ENCODE measurements around the gene ODAM.
"Not testable (repeated sequence)": the region's sequence is repeated elsewhere in the genome, so short reads cannot be mapped to it uniquely, and the experiment has no call there.

Gene ODAM, protein sequence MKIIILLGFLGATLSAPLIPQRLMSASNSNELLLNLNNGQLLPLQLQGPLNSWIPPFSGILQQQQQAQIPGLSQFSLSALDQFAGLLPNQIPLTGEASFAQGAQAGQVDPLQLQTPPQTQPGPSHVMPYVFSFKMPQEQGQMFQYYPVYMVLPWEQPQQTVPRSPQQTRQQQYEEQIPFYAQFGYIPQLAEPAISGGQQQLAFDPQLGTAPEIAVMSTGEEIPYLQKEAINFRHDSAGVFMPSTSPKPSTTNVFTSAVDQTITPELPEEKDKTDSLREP
- 0 to 0.06 (median 0) reads per million in 18 experiments for total RNA-seq

DNA sequence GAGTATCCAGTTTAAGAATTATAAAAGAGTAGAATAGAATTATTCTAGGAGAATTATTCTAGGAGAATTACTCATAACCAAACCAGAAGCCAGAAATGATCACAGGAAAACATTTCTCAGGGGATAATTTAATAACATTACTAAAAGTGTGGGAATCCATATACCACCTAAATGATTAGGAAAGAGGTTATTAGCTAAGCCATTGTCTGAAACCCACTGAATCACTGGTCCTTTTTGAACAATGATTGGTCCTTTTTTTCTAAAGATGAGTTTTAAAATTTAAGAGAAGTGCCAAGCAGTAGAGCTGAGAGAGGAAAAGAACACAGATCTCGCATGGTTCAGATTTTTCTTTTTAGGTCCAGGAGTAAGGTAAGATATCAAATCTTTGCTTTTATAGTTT, at the start of gene ODAM:
Gene ODAM, plus strand, starts transcription at position 301 of the 400 bp plus-strand sequence. CDS start 819 bp downstream, outside the sequence.
- no peak for DNase-seq

DNA sequence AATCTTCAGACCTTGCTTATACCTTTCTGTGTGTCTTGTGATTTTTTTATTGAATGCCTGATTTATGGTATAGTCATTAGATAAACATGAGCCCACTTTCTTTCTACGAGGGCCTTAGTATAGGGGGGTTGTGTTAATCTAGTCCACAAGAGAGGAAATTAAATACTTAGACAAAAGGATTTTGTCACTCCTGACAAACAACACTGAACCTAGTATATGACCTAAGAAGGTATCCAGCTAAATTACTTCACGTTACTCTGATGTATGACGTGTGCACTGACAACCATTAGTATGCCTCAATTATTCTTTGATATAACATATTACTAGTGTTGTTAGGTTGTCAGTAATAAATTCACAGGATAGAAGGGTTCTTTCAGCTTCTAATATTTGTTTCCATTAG, 44.3 kb upstream of the ODAM start:
- DNase-seq = no peak

DNA sequence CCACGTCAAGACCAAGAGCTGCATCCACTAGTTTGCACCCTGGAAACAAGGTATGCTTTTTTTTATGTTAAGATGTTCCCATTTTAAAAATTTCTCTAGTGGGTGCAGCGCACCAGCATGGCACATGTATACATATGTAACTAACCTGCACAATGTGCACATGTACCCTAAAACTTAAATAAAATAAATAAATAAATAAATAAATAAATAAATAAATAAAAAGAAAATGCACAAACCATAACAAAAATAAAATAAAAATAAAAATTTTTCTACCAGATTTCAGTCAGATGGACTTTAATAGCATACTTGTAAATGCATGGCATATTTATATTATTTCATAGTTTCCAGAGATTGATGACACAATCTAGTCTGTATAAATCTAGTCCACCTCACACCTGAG, 43.4 kb upstream of the ODAM start:
- no peak for DNase-seq

DNA sequence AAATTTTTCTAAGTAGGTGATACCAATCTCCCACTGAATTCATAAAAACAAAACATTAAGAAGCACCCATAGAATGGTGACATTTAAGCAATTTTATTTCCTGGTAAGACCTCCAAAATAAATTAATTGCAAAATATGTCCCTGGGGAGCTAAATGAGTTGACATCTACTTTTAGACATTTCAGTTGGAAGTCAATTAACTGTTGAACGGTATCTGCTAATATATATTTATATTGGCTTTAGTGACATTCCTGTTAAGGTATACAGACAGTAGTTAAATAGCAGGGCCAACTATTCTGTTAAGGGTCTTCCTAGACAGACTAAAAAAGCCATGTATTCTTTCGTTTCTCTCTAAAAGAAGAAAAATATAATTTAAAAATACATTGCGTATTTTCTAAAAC, 41.6 kb upstream of the ODAM start, which contains the start of gene PRR27:
Gene PRR27, plus strand, starts transcription at position 301 of the 400 bp plus-strand sequence. CDS start 139 bp downstream, outside the sequence.
- no peak for DNase-seq

DNA sequence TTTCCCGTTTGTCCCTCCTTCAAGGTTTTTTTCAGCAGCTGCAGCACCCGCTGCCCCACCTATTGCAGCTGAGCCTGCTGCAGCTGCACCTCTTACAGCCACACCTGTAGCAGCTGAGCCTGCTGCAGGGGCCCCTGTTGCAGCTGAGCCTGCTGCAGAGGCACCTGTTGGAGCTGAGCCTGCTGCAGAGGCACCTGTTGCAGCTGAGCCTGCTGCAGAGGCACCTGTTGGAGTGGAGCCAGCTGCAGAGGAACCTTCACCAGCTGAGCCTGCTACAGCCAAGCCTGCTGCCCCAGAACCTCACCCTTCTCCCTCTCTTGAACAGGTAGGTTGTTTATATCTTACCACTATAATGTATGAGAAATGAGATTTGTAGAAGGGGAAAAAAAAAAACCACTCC, 36.9 kb upstream of the ODAM start:
- no peak for DNase-seq

DNA sequence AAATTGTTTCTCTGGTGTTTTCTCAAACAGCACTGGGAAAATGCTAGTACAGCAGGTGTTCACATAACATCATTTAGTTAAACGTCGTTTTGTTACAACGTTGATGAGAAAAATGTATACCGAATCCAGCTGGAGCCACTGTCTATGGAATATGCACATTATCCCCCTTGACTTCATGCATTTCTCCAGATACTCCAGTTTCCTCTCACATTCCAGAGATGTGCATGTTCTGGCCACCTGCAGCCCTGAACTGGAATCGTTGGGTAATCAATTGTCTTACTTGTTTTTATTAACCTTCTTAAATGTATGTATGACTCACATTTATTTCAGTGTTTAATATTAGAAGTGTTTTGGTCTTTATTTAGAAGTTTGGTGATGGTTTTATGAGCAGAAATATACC, 18.4 kb upstream of the ODAM start:
- no peak for DNase-seq

DNA sequence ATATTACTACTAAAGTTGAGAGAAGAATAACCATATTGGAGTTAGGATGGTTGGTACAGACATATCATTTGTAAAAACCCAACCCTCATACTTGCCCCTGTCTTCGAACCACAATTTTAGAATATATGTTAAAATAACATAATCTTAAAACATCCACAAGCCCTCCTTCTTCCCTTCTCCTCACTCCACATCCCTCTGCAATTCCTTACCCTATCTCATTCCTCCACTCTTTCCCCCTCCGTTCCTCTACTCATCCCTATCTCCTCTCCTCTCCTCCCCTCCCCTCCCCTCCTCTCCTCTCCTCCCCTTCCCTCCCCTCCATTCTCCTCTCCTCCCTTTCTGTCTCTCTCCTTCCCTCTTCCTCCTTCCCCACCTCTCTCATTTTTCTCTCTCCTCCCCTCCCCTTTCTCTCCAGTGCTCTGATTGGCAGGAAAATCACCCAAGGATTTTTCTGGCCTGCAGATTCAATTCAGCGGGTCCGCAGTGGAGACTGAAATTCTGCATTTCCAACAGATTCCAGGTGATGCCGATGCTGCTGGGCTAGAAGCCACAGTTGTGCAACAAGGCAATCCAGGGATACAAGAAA, 17.4 kb upstream of the ODAM start:
- DNase-seq = no peak

DNA sequence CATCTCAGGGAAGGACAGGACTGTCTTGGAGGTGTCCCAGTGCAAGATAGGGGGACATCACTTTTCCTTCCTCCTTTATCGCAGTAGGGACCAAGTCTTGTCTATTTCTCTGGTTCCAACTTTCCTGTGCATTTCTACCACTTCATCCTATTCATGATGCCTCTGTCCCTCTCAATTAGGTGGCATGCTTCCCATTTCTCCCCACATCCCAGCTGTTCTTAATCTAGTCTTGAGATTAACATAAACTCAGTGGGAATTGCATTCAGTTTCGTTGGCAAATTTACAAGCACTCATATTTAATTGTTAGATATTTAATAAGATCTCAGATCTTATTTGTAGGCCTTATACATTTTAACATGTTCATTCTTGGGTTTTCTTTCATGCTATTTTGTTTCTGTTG, 15.7 kb upstream of the ODAM start:
- no peak for DNase-seq

DNA sequence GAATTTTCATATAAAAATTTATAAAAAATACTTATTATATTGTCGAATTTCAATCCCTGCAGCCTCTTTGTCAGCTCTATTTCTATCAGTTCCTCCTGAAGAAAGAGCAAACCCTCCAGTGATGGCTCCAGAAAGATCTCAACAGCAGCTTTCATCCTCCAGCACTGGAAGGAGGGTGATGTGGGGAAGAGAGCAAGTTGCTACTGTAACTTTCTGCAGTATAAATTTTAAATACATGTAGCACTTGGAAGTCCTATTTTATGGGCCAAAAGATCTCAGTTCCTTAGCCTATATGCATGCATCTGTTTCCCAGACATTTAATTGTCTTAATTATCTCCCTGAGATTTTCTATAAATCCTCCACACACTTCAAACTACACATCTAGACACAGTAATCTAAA, 13.7 kb upstream of the ODAM start:
- no peak for DNase-seq

DNA sequence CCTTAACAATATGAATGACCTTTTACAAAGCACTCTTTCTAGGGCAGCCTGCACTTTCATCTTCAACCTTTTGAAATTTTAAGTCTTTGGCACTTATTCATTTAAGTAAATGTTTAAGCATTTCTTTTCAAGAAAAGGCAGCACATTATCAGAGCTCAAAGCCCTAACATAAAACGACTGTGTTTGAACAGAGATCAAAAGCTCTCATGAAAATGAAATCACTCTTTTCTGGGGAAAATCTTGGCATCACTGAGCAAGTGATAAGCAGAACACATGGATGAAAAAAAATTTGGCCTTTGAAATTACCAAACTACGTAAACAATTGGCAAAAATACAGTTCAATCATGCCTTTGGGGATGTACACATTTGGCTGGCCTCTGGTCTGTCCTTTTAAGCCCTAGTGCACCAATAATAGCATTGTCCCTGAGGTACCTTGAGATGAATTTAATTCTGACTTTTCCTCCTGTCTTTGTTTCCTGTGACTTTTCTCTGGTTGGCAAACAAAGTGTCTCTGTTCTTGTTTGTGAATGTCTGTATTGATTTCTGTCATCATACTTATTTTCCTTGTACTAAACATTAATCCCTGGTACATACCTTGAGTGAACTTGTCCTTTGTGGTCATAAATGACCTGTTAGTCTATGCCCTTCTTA, 12.9 kb upstream of the ODAM start:
- DNase-seq = no peak

DNA sequence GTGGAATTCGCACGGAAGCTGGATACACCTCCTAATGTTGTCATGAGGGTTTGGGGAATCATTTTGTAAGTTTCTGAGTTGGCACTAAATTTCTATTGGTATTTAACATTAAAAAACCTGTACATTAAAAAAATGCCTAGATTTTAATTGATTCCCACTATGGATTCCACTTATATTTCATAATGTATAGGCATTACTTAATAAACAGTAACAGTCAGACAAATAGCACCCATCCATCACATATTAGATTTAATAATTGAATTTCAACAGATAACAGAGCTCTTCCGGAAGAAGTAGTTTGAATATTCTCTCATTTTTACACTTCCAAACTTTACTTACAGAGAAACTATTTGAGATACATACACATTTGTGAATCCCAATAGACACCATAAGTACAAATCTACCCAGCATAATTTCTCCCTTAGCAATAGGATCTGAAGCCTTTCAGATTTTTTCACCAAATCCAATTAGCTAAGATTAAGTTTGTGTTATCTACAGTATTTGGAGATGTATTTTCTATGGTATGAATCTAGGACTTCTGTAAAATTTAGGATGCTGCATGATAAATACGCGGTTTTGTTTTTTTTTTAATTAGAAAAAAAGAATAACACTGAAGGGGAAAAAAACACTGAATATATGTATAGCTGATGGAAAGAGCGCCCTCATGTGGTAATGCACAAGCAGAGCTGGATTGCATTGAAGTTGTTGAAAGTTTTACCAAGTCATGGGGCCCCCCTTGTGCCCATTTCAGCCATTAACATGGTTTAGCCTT, 12.2 kb upstream of the ODAM start:
- peak; percentile 27 to 37 for DNase-seq

DNA sequence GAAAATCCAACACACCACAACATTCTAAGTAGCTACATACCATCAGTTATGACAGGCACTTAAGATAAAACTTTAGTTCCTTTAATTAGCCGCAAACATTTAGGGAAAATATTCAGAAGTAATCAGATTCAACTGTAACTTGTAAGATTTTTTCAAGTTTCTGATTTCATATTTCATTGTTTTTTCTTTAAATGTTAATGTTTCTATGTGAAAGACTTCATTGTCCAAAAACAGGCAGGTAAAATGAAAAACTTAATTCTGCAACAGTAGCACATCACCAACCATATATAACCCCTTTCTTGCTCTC, 11.6 kb upstream of the ODAM start:
- DNase-seq = no peak

DNA sequence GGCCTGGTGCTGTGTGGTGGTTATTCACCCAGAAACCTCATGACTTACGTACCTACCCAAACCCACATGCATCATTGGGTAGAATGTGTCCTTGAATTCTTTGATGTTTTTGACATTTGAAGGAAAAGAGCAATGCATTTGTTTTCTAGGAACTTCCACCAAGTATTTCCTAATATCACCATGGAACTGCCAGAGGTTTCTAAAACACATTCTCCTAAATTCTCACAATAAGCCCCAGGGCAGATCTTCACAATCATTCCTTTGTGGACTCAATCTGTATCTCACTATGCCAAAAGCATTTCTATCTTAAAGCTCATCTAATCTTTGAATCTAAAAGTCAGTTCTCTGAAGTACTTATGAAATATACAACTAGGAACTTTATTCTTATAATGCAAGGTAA, 8.3 kb upstream of the ODAM start:
- no peak for DNase-seq

DNA sequence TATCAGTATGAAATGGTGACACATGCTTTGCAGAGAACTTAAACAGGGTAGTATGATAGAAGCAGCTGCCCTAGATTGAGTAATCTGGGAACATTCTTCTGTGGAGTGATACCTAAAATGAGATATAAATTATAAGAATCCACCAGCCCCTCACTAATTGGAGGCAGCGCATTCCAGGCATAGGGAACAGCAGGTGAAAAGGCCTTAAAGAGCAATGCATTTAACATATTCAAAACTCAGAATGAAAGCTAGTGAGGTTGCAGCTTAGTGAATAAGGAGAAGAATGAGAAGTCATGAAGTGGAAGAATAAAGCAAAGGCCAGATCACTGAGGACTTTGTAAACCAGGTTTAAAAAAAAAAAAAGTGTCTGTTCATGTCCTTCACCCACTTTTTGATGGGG, 4.9 kb upstream of the ODAM start:
- DNase-seq = no peak

DNA sequence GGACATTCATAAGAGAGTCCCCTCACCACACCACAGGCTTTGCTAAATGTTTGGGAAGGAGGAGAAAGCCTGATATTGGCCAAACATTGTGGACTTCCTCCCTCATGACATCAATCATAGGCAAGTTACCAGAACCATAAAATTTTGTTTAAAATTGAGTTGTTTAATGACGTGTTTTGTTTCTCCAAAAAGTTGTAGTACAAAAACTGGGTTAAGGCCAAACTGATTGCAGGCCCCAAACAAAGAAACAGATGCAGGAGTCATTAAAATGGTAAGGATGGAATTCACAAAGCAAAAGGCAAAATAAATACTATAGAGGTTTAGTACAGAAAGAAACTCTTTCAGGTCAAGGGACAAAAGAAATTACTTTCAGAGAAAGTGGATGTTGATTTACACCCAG, 3.9 kb upstream of the ODAM start:
- DNase-seq = no peak

DNA sequence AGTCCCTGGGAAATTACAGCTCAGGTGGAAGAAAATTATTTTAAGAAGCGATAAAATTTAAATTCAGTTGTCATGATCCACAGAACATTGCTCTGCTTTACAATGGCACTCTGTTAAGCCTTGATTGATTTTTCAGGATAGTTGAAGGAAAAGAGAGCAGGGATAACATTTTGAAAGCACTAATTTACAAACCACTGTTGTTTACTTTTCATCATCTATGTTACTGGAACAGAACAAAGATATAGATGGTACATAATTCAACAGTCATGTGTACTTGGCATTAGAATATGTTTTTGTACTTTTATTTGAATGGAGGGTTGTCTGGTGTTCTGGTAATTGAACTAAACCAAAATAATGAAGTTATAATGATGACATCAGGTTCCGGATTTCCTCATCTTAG, 2.6 kb upstream of the ODAM start:
- no peak for DNase-seq

DNA sequence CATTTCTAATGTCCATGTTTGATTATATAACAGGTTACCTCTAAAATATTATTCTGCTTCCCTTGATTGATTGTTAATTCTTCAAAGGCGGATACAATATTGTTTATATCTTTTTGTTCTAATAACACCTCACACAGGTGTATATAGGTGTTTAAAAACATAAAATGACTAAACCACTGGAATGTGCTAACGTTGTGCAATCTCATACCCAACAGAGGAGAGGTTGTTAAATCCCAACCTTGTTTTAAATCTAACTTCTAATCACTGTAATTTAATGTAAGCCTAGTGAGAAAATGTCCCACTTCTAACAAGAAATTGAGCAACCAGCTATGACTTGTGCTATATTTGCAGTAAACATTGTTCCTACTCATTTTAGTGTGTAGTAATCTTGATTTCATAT, 1.3 kb downstream of the ODAM start:
- no peak for DNase-seq

DNA sequence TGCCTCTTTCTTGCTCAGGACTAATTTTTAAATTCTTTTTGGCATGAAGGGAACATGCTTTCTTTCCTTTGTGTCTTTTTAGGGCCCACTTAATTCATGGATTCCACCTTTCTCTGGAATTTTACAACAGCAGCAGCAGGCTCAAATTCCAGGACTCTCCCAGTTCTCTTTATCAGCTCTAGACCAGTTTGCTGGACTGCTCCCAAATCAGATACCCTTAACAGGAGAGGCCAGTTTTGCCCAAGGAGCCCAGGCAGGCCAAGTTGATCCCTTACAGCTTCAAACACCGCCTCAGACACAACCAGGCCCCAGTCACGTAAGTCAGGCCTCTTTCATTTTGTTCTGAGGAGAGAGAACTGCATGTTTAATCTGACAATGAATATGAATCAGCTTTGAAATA, 2.3 kb downstream of the ODAM start:
- no peak for DNase-seq

DNA sequence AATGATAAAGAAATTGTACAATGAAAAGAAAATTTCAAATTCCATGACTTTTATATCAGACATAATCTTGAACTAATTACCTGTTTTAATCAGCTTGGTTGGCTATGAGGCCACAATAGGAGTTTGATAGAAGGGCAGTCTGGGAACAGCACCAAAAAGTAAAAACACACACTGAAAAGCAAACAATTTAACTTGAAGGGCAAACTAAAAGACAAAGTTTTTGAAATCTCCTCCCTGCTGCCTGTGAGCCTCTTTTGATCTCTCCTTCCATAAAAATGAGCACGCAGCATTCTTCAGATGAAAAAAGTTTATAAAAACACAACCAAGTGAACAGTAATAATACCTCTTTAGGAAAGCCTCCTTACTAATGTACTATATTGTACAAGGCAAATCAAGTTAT, 8.1 kb downstream of the ODAM start:
- DNase-seq = no peak

DNA sequence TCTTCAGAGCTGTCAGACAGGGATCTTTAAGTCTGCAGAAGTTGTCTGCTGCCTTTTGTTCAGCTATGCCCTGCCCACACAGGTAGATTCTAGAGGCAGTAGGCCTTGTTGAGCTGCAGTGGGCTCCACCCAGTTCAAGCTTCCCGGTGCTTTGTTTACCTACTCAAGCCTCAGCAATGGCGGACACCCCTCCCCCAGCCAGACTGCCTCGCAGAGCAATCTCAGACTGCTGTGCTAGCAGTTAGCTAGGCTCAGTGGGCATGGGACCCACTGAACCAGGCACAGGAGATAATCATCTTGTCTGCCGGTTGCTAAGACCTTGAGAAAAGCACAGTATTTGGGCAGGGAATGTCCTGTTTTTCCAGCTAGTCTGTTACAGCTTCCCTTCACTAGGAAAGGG, 17.2 kb downstream of the ODAM start:
- not testable (repeated sequence) for DNase-seq

DNA sequence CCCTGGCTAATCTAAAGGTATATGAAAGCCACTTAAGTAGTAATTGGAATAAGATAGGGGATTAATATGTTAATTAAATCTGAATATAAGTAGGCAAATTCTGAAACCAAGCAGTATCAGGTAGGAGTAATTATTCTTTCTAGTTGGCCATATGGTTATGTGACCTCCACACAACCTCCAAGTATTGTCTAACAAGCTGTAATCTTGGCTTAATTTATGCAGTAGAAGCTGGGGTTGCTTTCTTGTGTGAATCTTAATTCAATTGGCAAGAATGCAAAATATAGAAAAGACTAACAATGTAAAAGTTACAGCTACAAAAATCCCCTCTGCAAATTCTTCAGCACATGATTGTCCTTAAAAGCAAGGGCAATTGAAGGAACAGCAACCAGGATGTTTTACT, 20.6 kb downstream of the ODAM start:
- DNase-seq = not testable (repeated sequence)

DNA sequence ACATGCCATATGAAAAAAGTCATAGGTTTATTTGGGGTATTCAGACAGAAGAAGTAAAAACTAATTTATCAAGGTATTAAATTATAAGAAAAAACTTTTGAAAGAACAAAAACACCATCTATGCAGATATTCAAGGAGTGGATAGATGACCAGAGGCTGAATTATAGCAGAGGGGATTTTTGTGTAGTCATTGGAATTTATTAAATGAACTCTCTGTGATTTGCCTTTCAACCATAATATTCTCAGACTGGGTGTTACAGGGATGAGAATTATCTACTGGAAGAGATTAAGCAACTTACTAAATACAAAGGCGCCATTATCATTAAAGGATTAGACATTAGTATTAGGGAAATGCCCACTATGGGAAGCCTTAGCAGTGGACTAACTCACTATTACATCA, 21.0 kb downstream of the ODAM start:
- DNase-seq = not testable (repeated sequence)

DNA sequence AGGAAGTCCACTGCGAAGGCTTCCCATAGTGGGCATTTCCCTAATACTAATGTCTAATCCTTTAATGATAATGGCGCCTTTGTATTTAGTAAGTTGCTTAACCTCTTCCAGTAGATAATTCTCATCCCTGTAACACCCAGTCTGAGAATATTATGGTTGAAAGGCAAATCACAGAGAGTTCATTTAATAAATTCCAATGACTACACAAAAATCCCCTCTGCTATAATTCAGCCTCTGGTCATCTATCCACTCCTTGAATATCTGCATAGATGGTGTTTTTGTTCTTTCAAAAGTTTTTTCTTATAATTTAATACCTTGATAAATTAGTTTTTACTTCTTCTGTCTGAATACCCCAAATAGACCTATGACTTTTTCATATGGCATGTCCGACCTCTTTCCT, 25.9 kb downstream of the ODAM start:
- DNase-seq = not testable (repeated sequence)

DNA sequence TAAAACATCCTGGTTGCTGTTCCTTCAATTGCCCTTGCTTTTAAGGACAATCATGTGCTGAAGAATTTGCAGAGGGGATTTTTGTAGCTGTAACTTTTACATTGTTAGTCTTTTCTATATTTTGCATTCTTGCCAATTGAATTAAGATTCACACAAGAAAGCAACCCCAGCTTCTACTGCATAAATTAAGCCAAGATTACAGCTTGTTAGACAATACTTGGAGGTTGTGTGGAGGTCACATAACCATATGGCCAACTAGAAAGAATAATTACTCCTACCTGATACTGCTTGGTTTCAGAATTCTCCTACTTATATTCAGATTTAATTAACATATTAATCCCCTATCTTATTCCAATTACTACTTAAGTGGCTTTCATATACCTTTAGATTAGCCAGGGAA, 26.3 kb downstream of the ODAM start:
- not testable (repeated sequence) for DNase-seq
